Cardiac muscle cell (in vitro differentiated cells and primary cell): ENCODE data around the gene DBNL. TPM values are rescaled to one million over a fixed set of nuclear protein-coding genes. Genes with fewer than 3 reads are reported as not detected.

Source experiments
- DNase-seq, 2 donors: peaks; one replicate each; pipeline versions ENCODE4 v3.0.0 to v3.0.0-alpha.2; 2010 to 2017; ENCODE audit warnings: low read depth in 1 of 2, low spot score in 1 of 2
- H3K27ac ChIP-seq: fragments of 200-600 bp; sonication (generic); 2 replicates; pipeline ENCODE4 v1.5.1; 2016
- H3K27me3 ChIP-seq: fragments of 200-600 bp; sonication (generic); 2 replicates; pipeline ENCODE4 v1.6.0; 2016; ENCODE audit warnings: control low read depth
- H3K36me3 ChIP-seq: fragments of 200-600 bp; sonication (generic); 2 replicates; pipeline ENCODE4 v1.5.1; 2016; ENCODE audit warnings: control low read depth
- H3K4me1 ChIP-seq: fragments of 200-600 bp; sonication (generic); 2 replicates; pipeline ENCODE4 v1.8.1; 2017; ENCODE audit warnings: low read depth, mild to moderate bottlenecking, mixed run types
- H3K4me3 ChIP-seq: fragments of 200-600 bp; sonication (generic); 2 replicates; pipeline ENCODE4 v1.5.1; 2016; ENCODE audit warnings: mild to moderate bottlenecking
- H3K9me3 ChIP-seq: fragments of 200-600 bp; sonication (generic); 2 replicates; pipeline ENCODE4 v1.5.1; 2017; ENCODE audit warnings: low read depth, mild to moderate bottlenecking, control low read depth
- CTCF ChIP-seq: IDR thresholded peaks from 2 replicates; pipeline ENCODE4 v1.5.1; 2012; ENCODE audit warnings: low read depth, mild to moderate bottlenecking, low read length
- polyA plus RNA-seq: library from polyadenylated mRNA; unstranded; fragments of >200 nt; fragmentation: Nextera tagmentation; extraction: Ambion mirVana; gene quantifications from 2 replicates; pipeline ENCODE4 v1.2.1, GENCODE V29; 2016
- total RNA-seq: library from RNA; depleted of rRNA; stranded (reverse); fragments of >200 nt; gene quantifications from 2 replicates; pipeline ENCODE4 v1.2.3, GENCODE V29; 2016

The DBNL gene
- total and polyA plus RNA-seq, 2 experiments from 2014 or later: 129 to 130 TPM

- Histone ChIP-seq H3K27ac (peak overlapping the region; percentile 80), H3K4me3 (no peak overlapping the region), H3K36me3 (no peaks in the 10 kb centered on the region), H3K4me1 (peaks cover 44% of the 10 kb centered on the region), H3K9me3 (no peaks in the 10 kb centered on the region), H3K27me3 (no peaks in the 10 kb centered on the region)
- DNase-seq: no peak
- no peak for TF ChIP-seq CTCF
These were observed 22.8 kb downstream of the DBNL start for GRCh38 chr7:44067064-44067951.

GRCh38 chr7:44068054-44068453 lies 23.6 kb downstream of the DBNL start:
- Histone ChIP-seq H3K4me1 (peaks cover 40% of the 10 kb centered on the region), H3K27ac (peak overlapping the region; percentile 80), H3K27me3 (no peaks in the 10 kb centered on the region), H3K9me3 (no peaks in the 10 kb centered on the region), H3K4me3 (no peak overlapping the region), H3K36me3 (peaks cover 6% of the 10 kb centered on the region)
- DNase-seq: no peak
- TF ChIP-seq CTCF: no peak

GRCh38 chr7:44071726-44072363 lies 27.3 kb downstream of the DBNL start:
- Histone ChIP-seq H3K4me3 (no peak overlapping the region), H3K4me1 (peaks cover 6% of the 10 kb centered on the region), H3K36me3 (peaks cover 23% of the 10 kb centered on the region), H3K9me3 (no peaks in the 10 kb centered on the region), H3K27ac (peak overlapping the region; percentile 18), H3K27me3 (no peaks in the 10 kb centered on the region)
- TF ChIP-seq CTCF: no peak
- no peak for DNase-seq

- Histone ChIP-seq H3K4me3 (no peak overlapping the region), H3K4me1 (peaks cover 3% of the 10 kb centered on the region), H3K27ac (peak overlapping the region; percentile 64), H3K9me3 (no peaks in the 10 kb centered on the region), H3K27me3 (no peaks in the 10 kb centered on the region), H3K36me3 (peaks cover 23% of the 10 kb centered on the region)
- peak; percentile 85 to 89 for DNase-seq
- TF ChIP-seq CTCF: peak; percentile 92
These were observed 28.1 kb downstream of the DBNL start for GRCh38 chr7:44072364-44073231.

GRCh38 chr7:44073664-44074348 lies 29.3 kb downstream of the DBNL start:
- Histone ChIP-seq H3K36me3 (peaks cover 35% of the 10 kb centered on the region), H3K9me3 (no peaks in the 10 kb centered on the region)

More at GRCh38 chr7:44073664-44074348, 29.3 kb downstream of the DBNL start:
- no peak for DNase-seq
- Histone ChIP-seq H3K4me3 (no peak overlapping the region), H3K27ac (no peak overlapping the region), H3K4me1 (peaks cover 3% of the 10 kb centered on the region), H3K27me3 (no peaks in the 10 kb centered on the region)
- no peak for TF ChIP-seq CTCF
